NCI-H524 (cell line): ENCODE measurements around the gene RAB12.
"Not testable (repeated sequence)": the region's sequence is repeated elsewhere in the genome, so short reads cannot be mapped to it uniquely, and the experiment has no call there.

Experiments used
- DNase-seq, 2 experiments: peaks; one replicate each; lab custom pipeline; 2025; lab: John Stamatoyannopoulos, UW

RAB12 gene

GRCh38 chr18:8611916-8612576, 2.8 kb downstream of the RAB12 start:
- DNase-seq, result no peak

- DNase-seq, result peak in 1 of 2 experiments; percentile 45
Measured at GRCh38 chr18:8614875-8615274, 5.6 kb downstream of the RAB12 start.

- peak; percentile 79 to 95 for DNase-seq
Measured at GRCh38 chr18:8615397-8616027, 6.3 kb downstream of the RAB12 start.

GRCh38 chr18:8616028-8616401, 6.8 kb downstream of the RAB12 start:
- DNase-seq, result no peak

GRCh38 chr18:8617907-8618306, 8.7 kb downstream of the RAB12 start:
- DNase-seq, result no peak

GRCh38 chr18:8619041-8619440, 9.8 kb downstream of the RAB12 start:
- no peak for DNase-seq

GRCh38 chr18:8619835-8620577, 10.8 kb downstream of the RAB12 start:
- DNase-seq, result no peak

- DNase-seq, result no peak
Measured at GRCh38 chr18:8620845-8621244, 11.6 kb downstream of the RAB12 start.

GRCh38 chr18:8622625-8623024, 13.4 kb downstream of the RAB12 start:
- DNase-seq, result not testable (repeated sequence)

GRCh38 chr18:8623549-8624106, 14.4 kb downstream of the RAB12 start:
- no peak for DNase-seq

GRCh38 chr18:8625461-8626092, 16.3 kb downstream of the RAB12 start:
- DNase-seq, result no peak

GRCh38 chr18:8626414-8627106, 17.3 kb downstream of the RAB12 start:
- DNase-seq, result no peak

GRCh38 chr18:8627107-8627472, 17.9 kb downstream of the RAB12 start:
- no peak for DNase-seq

- no peak for DNase-seq
Measured at GRCh38 chr18:8627540-8627939, 18.3 kb downstream of the RAB12 start.

- no peak for DNase-seq
Measured at GRCh38 chr18:8629602-8630001, 20.4 kb downstream of the RAB12 start.

GRCh38 chr18:8630546-8630945, 21.3 kb downstream of the RAB12 start:
- no peak for DNase-seq

- DNase-seq, result no peak
Measured at GRCh38 chr18:8631265-8631664, 22.0 kb downstream of the RAB12 start.

- no peak for DNase-seq
Measured at GRCh38 chr18:8632386-8632785, 23.1 kb downstream of the RAB12 start.

GRCh38 chr18:8634508-8634907, 25.3 kb downstream of the RAB12 start:
- DNase-seq, result no peak

- no peak for DNase-seq
Measured at GRCh38 chr18:8635087-8635486, 25.9 kb downstream of the RAB12 start.

GRCh38 chr18:8639762-8640161, 30.5 kb downstream of the RAB12 start:
- no peak for DNase-seq

GRCh38 chr18:8643326-8643878, 34.2 kb downstream of the RAB12 start:
- DNase-seq, result no peak
